Umbilical cord (tissue), 2 donors: Measurements from ENCODE around the gene ZBTB16. TPM values are rescaled to one million over a fixed set of nuclear protein-coding genes. Genes with fewer than 3 reads are reported as not detected.

Experiments used
- DNase-seq: peaks from one replicate; pipeline ENCODE4 v3.0.0-alpha.2; 2015; ENCODE audit warnings: low spot score
- total RNA-seq: library from RNA; depleted of rRNA; stranded (reverse); fragments of >200 nt; gene quantifications from one replicate; pipeline ENCODE4 v1.2.3, GENCODE V29; 2014; ENCODE audit warnings: low replicate concordance; ENCODE audit not compliant: insufficient read depth

Gene ZBTB16
- total RNA-seq, 1 donor from 2014 or later = 83.3 TPM

DNA sequence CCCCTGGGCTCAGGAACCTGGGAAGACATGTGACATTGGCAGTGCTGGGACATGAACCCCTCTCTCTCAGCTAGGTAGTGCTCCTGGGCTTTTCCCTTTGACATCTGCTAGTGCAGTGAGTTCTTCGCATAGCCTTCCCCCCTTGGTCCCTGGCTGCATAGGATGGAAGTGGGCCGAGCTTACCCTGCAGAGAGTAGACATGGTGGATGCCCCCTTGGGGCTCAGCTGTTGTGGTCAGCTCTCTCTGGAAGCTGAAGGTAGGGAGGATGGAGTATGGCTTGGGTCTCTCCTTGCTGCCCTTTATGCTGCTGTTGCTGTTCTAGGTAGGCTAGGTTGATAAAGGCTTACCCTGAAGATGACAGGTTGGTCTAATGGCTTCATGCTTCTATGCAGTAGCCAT, 92.1 kb downstream of the ZBTB16 start:
- DNase-seq = no peak

DNA sequence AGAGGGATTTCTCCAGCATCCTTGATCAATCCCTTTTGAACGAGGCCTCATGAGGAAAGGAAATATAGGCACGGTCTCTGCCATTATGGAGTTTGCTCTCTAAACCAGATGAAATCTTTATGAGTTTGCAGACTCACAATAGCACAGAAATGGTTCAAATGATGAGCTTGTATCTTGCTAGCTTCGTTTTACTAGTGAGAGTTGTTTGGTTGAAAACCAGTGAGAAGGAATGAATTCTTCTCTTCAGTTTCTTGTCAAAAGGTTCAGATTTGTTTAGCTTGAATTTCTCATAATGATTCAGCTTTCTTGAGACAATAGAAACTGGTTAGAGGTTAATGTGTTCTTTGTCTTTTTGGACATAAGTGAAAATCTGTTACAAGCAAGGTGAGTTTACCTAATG, 92.7 kb downstream of the ZBTB16 start:
- DNase-seq = no peak

DNA sequence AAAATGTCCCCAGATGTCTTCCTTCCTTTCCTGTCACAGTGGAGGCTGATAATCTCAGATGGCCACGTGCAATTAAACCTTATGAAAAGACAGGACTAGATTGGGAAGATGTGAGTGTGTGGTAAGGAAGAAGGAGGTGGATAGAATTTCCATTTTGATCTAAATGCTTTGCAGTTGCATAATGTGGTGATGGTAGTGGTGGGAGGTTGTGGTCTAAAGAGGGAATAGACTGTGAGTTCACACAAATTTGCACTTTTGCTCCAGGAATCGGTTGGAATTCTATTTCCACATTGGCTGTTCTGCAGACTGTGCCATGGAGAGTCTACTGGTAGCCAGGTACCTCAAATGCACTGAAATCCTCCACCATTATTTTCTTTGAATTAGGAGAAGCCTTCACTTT, 93.3 kb downstream of the ZBTB16 start:
- no peak for DNase-seq

DNA sequence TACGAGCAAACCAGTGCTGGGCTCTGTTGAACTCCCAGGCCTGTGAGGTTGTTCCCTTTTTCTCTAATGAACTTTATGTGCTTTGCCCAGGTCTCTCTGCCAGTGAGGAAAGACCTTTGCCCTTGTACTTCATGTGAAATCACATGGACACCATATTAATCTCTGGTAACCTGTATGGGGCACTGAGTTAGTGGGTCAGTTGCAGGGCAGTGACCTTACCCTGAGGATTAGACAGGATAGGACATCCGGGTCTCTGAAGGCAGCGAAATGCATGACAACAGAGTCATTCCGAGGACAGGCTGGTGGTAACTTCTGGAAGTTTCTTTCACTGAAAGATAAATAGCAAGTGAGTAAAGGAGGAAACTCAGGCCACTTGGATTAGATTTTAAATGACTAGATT, 93.7 kb downstream of the ZBTB16 start:
- DNase-seq = no peak

DNA sequence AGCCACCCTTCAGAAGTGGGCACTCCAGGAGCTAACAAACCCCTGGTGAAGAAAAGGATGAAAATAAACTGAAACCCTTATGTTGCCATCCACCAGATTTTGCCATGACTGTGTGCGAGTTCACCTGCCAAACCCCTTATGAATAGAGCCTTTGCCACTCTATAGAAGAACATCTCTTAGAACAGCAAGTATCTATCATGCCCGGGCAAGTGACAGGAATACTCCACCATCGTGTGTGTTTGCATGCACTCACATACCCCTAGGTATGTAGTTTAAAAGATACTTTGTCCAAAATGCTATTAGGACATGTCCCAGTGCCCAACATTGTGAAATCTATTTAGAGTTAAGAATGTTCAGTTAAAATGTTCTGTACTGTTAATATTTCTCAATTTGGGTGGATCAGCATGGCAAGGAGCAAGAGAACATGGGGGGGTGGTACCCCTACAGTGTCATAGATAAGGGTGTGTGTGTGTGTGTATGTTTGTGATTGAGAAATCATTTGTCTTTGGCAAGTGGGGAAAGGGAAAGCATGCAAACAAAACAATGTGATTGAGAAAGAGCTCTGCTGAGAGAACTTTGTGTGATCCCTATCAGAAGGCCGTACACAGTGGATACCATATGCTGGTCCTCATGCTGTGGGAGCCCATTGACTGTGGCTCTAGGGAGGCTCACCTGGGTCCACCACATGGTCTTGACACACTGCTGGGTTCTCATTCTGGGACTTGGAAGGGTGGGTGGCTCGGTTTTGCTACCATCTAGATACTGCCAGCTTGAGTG, 94.9 kb downstream of the ZBTB16 start:
- no peak for DNase-seq

DNA sequence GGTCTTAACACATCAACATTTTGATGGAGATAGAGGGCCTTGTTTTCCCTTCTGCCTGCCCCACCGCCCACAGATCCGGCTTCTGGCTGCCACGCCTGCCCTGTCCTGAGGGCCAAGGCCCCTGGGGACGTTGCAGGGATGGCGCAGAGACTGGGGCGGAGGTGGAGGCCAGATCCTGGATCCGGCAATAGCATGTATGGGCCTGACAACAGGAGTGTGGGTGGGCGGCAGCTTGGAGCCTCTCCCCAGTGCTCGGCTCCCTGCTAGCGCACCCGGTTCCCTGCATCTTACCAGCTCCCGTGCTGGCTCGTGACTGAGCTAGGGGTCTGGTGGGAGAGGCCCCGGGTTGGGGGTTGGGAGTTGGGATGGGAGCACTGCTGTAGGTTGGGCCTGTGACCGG, 95.6 kb downstream of the ZBTB16 start:
- DNase-seq = no peak

DNA sequence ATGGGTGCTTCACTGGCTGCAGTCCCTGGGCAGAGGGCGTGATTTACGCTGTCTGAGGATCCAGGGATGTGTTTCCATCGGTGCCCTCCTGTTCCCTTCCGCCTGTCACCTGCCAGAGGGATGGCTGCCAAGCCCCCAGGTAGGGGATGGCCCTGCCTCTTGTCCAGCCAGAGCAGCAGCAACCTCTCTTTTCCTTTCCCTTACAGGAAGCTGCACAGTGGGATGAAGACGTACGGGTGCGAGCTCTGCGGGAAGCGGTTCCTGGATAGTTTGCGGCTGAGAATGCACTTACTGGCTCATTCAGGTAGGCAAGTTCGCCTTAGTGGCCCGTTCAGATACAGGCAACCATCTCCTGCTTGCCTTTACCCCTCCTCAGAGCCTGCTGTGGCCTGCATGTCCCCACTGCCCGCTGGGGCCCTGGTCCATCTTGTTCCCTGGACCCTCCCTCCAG, 96.6 kb downstream of the ZBTB16 start:
- no peak for DNase-seq

DNA sequence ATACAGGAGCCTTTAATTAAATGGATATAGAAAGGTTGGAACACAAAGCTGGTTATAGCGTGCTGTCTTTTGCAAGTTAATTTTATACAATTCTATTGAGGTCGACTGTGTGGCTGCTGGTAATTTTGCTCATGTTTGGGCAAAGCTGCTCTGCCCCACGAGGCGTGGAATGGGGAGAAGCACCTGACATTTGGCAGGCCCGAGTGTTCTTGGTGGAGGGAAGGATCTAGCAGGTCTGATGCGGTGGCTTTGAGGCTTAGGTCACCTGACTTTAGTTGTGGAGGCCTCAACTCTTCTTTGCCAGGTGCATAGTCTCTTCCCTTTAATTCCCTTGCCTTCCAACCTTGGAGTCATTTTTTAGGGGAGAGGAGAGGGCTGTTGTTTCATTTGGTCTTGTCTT, 97.3 kb downstream of the ZBTB16 start:
- DNase-seq = no peak

DNA sequence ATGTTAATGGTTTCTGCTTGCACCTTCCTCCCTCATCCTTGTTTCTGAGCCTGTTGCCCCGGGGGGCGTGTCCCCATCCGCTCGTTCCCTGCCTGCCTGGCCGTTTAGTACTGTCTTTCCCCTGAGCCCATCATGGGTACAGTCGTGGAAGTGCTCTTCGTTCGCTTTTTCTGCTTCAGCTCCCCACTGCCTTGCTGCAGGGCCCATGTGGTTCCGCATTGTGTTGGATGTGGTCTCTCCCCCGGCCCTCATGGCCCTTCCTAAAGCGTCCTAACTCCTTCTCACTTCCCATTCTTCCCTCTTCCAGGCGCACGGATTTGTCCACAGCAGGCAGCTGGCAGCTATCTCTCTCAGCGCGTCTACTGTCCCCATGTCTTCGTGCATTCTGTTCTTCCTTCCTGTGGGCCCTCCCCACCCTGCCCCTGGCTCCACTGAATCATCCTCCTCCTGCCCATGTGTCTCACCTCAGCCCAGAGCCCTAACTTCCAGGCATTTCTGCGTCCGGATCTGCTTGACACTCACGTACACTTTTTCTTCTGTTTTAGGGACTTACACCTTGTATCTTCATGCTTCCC, 98.1 kb downstream of the ZBTB16 start:
- DNase-seq = no peak

DNA sequence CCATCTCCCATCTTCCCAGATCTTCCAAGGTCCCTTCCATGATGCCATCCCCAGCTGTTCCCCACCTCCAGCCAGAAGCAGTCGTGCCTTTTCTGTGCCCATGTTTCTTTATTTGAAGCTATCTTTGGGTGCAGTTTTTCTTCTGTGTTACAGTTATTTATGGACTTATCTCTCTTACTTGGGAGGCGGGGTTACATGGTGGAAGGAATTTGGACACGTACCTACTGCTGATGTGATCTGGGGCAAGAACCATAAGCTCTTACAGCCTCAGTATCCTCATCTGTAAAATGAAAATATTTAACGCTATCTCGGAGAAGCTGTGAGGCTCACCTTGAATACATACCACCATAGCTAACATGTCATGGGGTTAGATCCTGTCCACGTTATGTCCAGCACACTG, 98.9 kb downstream of the ZBTB16 start:
- DNase-seq = no peak

DNA sequence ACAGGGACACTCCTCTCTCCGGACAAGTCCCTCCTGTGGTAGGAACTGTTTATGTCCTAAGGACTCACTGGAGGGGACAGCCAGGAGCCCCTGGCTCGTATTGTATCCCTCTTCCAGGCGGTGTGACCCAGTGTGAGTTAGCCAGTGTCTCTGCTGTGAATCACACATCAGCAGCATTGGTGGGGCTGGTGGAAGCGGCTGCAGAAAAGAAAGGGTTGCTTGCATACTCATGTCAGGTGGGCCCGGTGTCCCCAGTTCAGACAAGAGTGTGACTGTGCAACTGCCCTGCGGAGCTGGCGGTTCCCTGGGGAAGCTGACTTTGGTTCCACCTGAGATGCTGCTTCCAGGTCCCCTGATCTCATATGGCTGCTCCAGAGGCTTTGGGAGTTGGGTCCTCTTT, 99.4 kb downstream of the ZBTB16 start:
- no peak for DNase-seq

DNA sequence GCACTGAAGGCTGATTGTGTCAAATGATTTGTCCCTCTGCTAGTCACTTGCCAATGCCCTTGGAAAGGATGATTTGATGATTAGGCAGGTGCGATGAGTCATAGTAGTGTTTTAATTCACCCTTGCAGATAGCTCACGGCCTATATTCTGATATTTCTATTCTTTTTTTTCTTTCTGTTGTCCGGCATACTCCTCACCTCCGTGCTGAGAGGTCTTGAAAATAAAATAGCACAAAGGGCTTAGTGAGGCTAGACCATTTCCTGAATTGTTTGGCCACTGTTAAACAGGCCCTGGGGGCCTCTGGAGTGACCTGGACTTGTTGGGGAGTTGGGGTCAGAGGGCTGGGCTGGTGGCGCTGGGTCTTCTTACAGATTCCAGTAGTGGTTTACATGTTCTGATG, 99.8 kb downstream of the ZBTB16 start:
- DNase-seq = no peak

DNA sequence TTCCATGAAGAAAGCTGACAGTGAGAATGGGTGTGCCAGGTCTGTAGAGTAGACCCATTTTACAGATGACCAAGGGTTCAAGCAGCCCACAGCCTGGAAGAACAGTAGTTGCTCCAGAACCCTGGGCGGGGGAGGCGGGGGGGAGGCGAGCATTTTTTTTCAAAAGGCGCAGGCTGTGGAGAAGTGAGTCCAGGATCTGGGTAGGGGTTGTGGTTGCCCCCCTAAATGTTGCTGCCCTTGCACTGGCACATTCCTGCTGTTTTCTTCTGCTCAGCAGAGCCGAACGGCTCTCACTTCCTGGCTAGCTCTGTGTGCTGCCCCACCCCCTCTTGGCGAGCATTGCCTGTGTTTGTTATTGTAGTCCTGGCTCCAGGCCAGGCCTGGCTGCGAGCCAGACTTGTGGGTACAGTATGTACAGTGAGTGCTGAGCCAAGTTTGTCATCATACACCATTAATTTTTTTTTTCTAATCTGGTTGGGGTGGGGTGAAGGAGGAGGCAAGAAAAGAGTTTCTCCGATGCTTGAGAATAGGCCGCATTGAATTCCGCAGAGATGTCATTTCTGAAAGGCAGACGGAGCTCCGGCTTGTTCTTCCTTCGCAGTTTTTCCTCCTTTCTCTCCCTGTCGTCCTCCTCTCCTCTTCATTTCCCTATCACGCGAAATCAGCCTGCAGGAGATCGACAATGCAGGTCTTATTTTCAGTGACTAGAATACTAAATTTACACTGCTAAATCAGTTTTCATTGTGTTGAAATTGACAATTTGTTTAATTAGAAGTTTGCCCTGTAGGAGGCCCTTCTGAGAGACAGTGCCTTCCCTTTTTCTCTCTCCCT, 100.5 kb downstream of the ZBTB16 start:
- peak; percentile 97 for DNase-seq

DNA sequence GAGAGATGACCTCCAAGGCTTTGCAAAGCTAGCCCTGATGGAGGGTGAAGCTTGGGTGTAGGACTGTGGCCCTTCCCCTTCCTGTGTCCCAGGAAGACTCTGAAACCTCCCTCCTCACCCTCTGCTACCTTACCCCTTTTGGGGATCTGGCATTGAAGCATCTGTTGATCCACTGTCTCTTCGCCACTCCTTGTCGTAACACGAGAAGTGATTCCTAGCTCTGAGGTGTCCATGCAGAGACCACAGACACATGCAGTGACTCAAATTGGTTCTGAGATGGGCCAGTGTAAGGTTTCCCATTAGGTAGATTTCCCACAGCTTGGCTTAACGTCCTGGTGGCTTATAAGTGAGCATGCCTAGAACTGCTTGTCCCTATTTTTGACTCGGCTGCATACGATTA, 101.4 kb downstream of the ZBTB16 start:
- no peak for DNase-seq

DNA sequence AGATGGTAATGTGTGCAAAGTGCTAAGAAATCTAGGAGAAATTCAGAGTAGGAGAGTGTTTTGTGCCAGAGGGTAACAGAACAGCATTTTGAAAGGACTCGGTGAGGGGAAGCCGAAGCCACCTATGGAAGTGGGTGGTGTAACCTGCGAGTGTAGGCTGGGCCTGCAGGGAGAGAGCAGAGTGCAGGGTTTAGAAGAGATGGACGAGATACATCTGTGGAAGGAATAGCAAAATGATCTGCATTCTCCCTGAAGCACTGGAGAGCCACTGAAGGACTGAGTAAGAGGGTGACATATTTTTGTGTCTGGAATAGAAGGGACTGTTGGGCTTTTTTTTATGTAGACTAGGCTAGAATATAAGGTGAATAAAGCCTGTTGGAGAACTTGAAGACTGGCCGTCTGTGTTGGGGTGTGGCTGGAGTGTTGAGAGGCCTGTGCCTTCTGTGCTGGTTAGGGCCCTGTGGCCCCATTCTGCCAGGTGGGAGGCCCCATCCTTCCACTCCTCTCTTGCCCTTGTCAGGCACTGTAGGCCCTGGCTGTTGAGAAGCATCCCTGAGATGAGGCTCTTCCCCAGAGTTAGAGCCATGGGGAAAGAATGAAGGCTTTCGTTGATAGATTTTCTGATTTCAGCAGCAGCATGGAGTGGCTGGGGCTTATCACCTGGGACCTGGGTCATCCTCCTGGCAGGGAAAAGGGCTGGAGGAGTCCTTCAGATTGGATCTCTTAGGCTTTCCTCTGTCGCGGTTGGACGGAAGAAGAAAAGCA, 102.2 kb downstream of the ZBTB16 start:
- no peak for DNase-seq

DNA sequence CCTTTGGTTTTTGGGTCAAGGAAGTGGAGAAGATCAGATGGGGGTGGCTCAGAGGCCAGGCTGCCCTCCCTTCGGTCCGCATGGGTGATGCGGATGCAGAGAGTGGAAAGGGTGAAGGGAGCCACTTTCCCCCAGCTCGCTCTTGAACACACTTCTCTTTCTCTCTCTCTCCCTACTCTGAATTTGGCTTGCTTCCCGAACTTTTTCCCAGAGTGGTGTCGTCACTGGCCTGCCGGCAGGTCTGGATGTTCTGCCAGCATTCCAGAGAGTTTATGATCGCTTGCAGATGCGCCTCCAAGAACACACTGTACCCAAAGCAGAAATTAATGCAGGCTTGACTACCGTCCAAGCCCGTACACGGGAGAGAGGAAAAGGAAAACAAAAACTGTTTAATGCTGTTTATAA, 103.2 kb downstream of the ZBTB16 start:
- peak; percentile 99 for DNase-seq

DNA sequence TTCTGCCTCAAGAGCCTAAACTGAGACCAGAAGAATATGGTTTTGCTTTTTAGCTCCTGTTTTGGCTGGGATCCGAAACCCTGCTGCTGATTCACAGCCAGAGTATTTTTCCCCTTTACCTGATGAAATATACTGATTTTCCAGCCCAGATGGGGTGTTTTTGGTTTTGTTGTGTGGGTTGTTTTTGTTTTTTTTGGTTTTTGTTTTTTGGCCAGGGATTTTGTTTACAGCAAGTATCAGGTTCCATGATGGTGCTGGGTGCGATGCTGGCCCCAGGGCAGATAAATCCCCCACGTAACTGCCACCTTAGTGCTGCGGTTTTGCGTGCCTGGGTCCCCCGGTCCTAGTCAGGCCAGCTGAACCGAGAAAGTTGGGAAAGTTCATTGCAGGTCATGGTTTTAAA, 103.7 kb downstream of the ZBTB16 start:
- no peak for DNase-seq

DNA sequence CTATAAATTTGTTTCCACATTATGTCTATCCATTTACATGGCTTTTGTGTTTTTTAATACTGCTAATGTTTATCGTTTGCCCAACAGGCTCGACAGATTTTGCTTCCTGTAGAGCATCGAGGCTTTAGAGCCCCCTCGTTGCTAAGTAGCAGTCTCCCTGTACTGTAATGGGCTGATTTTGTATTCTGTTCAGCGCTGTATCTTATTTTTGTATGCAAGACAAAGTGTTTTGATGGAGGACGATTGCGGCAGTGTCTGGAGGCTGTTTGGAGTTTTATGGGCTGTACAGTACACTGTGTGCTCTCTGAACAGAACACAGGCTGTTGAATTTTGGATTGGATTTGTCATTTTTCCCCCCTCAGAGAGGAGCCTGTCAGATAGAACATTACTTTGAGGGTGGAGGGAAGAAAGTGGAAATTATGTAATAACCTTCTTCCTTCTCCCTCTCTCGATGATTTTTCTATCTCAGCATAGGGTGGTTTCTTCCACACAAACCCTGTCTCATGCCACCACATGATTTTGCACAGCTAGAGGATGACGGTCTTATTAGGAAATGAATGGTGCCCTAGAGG, 104.4 kb downstream of the ZBTB16 start:
- DNase-seq = peak; percentile 69

DNA sequence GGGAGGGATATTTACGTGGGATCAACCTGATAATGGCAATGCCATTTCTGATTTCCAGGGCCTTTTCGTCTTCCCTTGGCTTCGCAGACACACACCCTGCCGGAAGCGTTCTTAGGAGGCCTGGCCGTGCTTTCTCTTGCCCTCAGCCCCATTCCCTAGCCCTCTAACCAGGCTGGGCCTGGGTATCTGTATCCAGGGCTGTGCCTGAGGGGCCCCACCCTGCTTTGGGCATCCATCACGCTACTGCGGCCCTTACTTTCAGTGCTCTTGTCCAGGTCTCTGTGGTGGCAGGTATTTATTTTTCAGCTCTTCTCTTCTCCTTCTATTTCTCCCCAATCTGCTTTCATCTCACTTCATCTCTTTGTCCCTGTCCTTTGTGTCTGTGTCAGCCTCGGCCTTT, 105.0 kb downstream of the ZBTB16 start:
- no peak for DNase-seq

DNA sequence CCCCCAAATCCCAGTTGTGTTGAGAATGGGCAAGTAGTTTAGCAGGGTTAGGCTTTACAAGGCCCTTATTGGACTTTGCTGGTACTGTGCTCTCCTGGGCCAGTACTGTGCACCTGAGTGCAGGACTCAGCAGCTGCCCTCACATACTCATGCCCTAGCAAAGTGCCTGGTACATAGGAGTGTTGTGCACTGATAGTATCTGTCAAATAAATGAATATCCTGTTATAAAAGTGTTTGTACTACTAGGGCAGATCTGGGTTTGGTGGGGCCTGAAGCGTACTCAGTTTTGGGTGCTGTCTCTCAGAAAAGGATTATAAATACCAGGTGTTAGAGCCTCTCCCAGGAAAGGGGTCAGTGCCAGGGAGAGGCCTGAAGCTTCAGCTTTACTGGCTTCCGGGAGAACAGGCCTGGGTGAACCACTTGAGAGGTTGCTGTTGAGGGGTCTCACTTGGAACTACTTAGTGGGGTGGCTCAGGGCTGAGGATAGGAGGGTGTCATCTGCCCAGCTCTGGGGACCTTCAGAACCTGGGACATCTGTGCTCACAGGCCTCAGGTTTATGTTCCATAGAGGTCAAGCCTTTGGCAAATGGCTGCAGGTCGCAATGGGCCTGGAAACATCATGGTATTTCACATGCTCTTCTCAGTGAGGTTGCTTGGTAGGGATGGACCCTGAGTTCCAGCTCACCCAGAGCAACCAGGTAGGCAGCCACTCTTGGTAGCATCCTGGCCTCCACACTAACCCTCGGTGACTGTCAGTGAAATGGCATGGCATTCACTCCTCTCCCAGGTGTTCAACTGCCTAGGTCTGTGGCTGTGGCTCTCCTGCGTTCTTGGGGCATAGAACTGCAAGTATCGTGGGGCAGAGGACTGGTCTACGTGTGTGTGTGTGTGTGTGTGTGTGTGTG, 106.1 kb downstream of the ZBTB16 start:
- DNase-seq = no peak

DNA sequence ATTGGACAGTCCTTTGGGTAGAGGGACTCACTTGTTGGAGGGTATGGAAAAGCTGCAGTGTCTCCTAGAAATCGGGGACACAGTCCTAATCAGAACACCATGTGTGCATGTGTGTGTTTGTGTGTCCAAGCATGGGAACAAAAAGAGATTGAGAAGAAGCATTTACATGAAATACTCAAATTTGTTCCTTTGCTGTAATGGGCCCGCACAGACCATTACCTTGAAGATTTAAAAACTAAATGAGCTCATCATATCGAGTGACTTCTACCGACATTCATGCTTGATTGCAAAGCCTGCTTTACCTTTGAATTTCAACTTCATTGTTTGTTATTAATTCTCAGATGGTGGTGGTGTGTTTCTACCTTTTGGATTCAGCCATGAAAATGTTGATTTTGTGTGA, 106.9 kb downstream of the ZBTB16 start:
- DNase-seq = no peak
